ENCODE measurements around the gene AHCTF1.

DNA sequence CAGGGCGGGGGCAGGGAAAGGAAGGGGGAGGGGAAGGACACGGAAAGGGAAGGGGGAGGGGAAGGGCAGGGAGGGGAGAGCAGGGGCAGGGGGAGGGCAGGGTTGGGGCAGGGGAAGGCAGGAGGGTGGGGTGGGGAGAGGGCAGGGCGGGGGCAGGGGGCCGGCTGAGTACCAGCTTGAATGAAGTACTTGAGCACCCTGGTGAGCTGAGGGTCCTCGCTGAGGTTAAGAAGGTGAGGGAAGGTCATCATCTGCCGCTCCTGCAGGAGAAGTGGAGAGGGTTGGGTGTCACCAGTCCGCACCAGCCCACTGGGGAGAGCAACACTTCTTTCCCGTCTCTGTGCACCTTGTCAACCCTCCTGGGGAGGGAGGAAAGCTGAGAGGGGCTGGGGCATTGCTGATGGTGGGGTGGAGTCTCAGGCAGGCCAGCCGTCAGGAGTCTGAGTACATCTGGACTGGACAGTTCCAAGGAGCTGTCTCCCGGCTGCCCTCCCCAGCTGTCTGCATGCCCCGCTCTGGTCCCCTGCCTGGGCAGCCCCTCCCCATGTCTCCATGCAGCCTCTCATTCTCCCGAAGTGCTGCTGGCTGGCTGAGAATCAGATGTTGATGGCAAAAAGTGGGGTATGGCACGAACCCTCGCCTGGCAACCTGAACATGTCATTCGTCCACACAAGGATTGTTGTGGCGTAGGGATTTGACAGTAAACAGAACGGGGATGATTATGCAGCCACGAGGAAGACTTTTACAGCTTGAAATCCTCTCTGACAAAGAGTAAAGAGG is 137.5 kb downstream of the AHCTF1 start:
- TF ChIP-seq, protein P1, sequence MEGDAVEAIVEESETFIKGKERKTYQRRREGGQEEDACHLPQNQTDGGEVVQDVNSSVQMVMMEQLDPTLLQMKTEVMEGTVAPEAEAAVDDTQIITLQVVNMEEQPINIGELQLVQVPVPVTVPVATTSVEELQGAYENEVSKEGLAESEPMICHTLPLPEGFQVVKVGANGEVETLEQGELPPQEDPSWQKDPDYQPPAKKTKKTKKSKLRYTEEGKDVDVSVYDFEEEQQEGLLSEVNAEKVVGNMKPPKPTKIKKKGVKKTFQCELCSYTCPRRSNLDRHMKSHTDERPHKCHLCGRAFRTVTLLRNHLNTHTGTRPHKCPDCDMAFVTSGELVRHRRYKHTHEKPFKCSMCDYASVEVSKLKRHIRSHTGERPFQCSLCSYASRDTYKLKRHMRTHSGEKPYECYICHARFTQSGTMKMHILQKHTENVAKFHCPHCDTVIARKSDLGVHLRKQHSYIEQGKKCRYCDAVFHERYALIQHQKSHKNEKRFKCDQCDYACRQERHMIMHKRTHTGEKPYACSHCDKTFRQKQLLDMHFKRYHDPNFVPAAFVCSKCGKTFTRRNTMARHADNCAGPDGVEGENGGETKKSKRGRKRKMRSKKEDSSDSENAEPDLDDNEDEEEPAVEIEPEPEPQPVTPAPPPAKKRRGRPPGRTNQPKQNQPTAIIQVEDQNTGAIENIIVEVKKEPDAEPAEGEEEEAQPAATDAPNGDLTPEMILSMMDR (IDR thresholded peaks at IDR 0.05): no peak
- TF ChIP-seq EP300 (IDR thresholded peaks at IDR 0.05) (no peak), POLR2A (IDR thresholded peaks at IDR 0.05) (no peak), POLR2AphosphoS5 (IDR thresholded peaks at IDR 0.05) (no peak)

All from sigmoid colon (tissue), 4 donors.